Epithelial cell of prostate (primary cell): ENCODE results near the gene NMRK1.

Experiments used
- DNase-seq: peaks from one replicate; pipeline ENCODE4 v3.0.0-alpha.2; 2011; ENCODE audit warnings: low read depth, low spot score
- H3K27ac ChIP-seq: fragments of 450-650 bp; 2 replicates; pipeline ENCODE4 v1.5.1; 2017; ENCODE audit warnings: mild to moderate bottlenecking

Gene NMRK1

GRCh38 chr9:75087824-75088645 lies at the start of gene NMRK1, which contains the start of gene OSTF1:
NMRK1 (minus strand) TSS chr9:75088155; CDS start chr9:75083115, 5,040 bp downstream.
OSTF1 (plus strand) TSS chr9:75088514; CDS start chr9:75088693, 179 bp downstream.
- H3K27ac ChIP-seq, result peak within 1 kb of the TSS; percentile 97
- peak; percentile 86 for DNase-seq

- H3K27ac ChIP-seq, result no peak overlapping the region
- no peak for DNase-seq
Observed at GRCh38 chr9:75134495-75134894, 46.5 kb upstream of the NMRK1 start.

- DNase-seq, result no peak
- no peak overlapping the region for H3K27ac ChIP-seq
Observed at GRCh38 chr9:75133396-75133795, 45.4 kb upstream of the NMRK1 start.

GRCh38 chr9:75132244-75132643 lies 44.3 kb upstream of the NMRK1 start:
- no peak for DNase-seq

GRCh38 chr9:75131700-75132099 lies 43.7 kb upstream of the NMRK1 start:
- DNase-seq, result no peak
- H3K27ac ChIP-seq, result no peak overlapping the region

More at GRCh38 chr9:75132244-75132643, 44.3 kb upstream of the NMRK1 start:
- H3K27ac ChIP-seq, result no peak overlapping the region

- no peak for DNase-seq
- H3K27ac ChIP-seq, result no peak overlapping the region
Observed at GRCh38 chr9:75130621-75131230, 42.8 kb upstream of the NMRK1 start.

- H3K27ac ChIP-seq, result no peak overlapping the region
Observed at GRCh38 chr9:75130172-75130571, 42.2 kb upstream of the NMRK1 start.

GRCh38 chr9:75128535-75128934 lies 40.6 kb upstream of the NMRK1 start:
- H3K27ac ChIP-seq, result no peak overlapping the region
- DNase-seq, result no peak

More at GRCh38 chr9:75130172-75130571, 42.2 kb upstream of the NMRK1 start:
- DNase-seq, result no peak

- no peak overlapping the region for H3K27ac ChIP-seq
- no peak for DNase-seq
Observed at GRCh38 chr9:75123696-75124095, 35.7 kb upstream of the NMRK1 start.

- no peak overlapping the region for H3K27ac ChIP-seq
- DNase-seq, result no peak
Observed at GRCh38 chr9:75121914-75122558, 34.1 kb upstream of the NMRK1 start.

GRCh38 chr9:75120686-75121085 lies 32.7 kb upstream of the NMRK1 start:
- no peak overlapping the region for H3K27ac ChIP-seq
- no peak for DNase-seq

- no peak for DNase-seq
- no peak overlapping the region for H3K27ac ChIP-seq
Observed at GRCh38 chr9:75117564-75117963, 29.6 kb upstream of the NMRK1 start.

- no peak for DNase-seq
- H3K27ac ChIP-seq, result no peak overlapping the region
Observed at GRCh38 chr9:75116306-75116705, 28.4 kb upstream of the NMRK1 start.

GRCh38 chr9:75112789-75113188 lies 24.8 kb upstream of the NMRK1 start:
- no peak overlapping the region for H3K27ac ChIP-seq
- DNase-seq, result no peak

GRCh38 chr9:75111019-75111622 lies 23.2 kb upstream of the NMRK1 start:
- peak overlapping the region; percentile 58 for H3K27ac ChIP-seq

GRCh38 chr9:75109210-75109839 lies 21.4 kb upstream of the NMRK1 start:
- no peak for DNase-seq
- peak overlapping the region; percentile 8 for H3K27ac ChIP-seq

More at GRCh38 chr9:75111019-75111622, 23.2 kb upstream of the NMRK1 start:
- DNase-seq, result peak; percentile 64

- no peak for DNase-seq
- peak overlapping the region; percentile 8 for H3K27ac ChIP-seq
Observed at GRCh38 chr9:75108571-75108970, 20.6 kb upstream of the NMRK1 start.

GRCh38 chr9:75106857-75107256 lies 18.9 kb upstream of the NMRK1 start:
- no peak overlapping the region for H3K27ac ChIP-seq
- no peak for DNase-seq

GRCh38 chr9:75105841-75106240 lies 17.9 kb upstream of the NMRK1 start:
- no peak overlapping the region for H3K27ac ChIP-seq
- no peak for DNase-seq

GRCh38 chr9:75105019-75105540 lies 17.1 kb upstream of the NMRK1 start:
- DNase-seq, result no peak
- H3K27ac ChIP-seq, result no peak overlapping the region
